Measurements from ENCODE around the gene RNF13. TPM values are rescaled to one million over a fixed set of nuclear protein-coding genes. Genes with fewer than 3 reads are reported as not detected.

Gene RNF13
- total and polyA plus RNA-seq, 2 donors (not counting 1 experiment from before 2014, with no cell fraction given), result 38.0 to 86.5 TPM

DNA sequence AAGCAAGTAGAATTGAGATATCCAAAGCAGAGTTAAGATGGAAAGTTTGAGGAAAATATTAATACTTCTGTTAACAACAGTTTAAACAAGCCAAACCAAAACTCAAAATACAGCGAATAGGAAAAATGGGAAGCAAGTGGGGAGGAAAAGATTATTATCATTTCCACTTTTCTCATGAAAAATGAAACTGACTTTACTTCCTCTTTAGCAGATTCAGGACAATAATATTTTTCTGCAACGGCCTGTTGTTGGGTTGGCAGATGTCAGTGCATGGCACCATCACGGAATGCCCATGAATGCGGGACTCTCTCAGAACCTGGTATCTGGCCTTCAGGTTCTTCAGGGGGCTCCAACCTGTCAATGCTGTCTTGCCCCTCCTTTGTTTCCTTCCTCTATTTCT is 31.8 kb upstream of the RNF13 start:
- Histone ChIP-seq H3K9ac (ENCODE audit: low read length) (peak overlapping the region; percentile 48), H3K36me3 (replicated peaks in 1 of 2; ENCODE audit: control extremely low read depth in 1 of 2, control insufficient read depth in 1 of 2, extremely low read depth in 1 of 2, insufficient read depth in 2 of 2, low read length in 1 of 2) (no peaks in the 10 kb centered on the region), H2AFZ (ENCODE audit: insufficient read depth, low read depth, low read length, poor library complexity, severe bottlenecking) (peak overlapping the region; percentile 48), H3K4me3 (ENCODE audit: control extremely low read depth in 1 of 5, extremely low read depth in 1 of 5, insufficient read depth in 1 of 5, low read depth in 2 of 5, low read length in 4 of 5) (peak overlapping the region in 4 of 5 experiments; percentile 2 to 45 (median 30)), H3K4me2 (replicated peaks; ENCODE audit: low read depth, low read length, poor library complexity, severe bottlenecking) (peak overlapping the region; percentile 66), H3K27me3 (replicated peaks in 1 of 4; ENCODE audit: control extremely low read depth in 1 of 4, control insufficient read depth in 3 of 4, insufficient read depth in 4 of 4, low read length in 3 of 4) (no peaks in the 10 kb centered on the region), H3K9me3 (ENCODE audit: control extremely low read depth in 1 of 3, control insufficient read depth in 2 of 3, insufficient read depth in 1 of 3, low read length in 2 of 3) (no peaks in the 10 kb centered on the region), H3K27ac (ENCODE audit: low read length in 2 of 2) (peak overlapping the region; percentile 70 to 79), H4K20me1 (ENCODE audit: control insufficient read depth, insufficient read depth, low read length, poor library complexity, severe bottlenecking) (no peaks in the 10 kb centered on the region), H3K79me2 (ENCODE audit: control insufficient read depth, insufficient read depth, low read length) (no peaks in the 10 kb centered on the region), H3K4me1 (ENCODE audit: control insufficient read depth in 2 of 2, insufficient read depth in 2 of 2, low read length in 2 of 2) (peaks cover 38 to 42% of the 10 kb centered on the region in 2 donors)
- TF ChIP-seq, protein P1, sequence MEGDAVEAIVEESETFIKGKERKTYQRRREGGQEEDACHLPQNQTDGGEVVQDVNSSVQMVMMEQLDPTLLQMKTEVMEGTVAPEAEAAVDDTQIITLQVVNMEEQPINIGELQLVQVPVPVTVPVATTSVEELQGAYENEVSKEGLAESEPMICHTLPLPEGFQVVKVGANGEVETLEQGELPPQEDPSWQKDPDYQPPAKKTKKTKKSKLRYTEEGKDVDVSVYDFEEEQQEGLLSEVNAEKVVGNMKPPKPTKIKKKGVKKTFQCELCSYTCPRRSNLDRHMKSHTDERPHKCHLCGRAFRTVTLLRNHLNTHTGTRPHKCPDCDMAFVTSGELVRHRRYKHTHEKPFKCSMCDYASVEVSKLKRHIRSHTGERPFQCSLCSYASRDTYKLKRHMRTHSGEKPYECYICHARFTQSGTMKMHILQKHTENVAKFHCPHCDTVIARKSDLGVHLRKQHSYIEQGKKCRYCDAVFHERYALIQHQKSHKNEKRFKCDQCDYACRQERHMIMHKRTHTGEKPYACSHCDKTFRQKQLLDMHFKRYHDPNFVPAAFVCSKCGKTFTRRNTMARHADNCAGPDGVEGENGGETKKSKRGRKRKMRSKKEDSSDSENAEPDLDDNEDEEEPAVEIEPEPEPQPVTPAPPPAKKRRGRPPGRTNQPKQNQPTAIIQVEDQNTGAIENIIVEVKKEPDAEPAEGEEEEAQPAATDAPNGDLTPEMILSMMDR (IDR thresholded peaks at IDR 0.05), result no peak
- TF ChIP-seq EZH2 (IDR thresholded peaks at IDR 0.05; ENCODE audit: borderline replicate concordance, insufficient read depth, low read depth, low read length, poor library complexity, severe bottlenecking), result no peak
- no peaks in the 10 kb centered on the region for H3K9me3 Mint-ChIP-seq (ENCODE audit: insufficient read depth)
- ATAC-seq (ENCODE audit: low read depth) (peak; percentile 79), DNase-seq (peak; percentile 63)
- H3K4me3 Mint-ChIP-seq, result peak overlapping the region; percentile 72
- intact Hi-C loops (cut with micrococcal nuclease), result no loop called here
- peaks cover 6% of the 10 kb centered on the region for H3K27me3 Mint-ChIP-seq
- WGBS (ENCODE audit: insufficient coverage), result 3% methylated on average over 3 of the region's 4 CpGs
- ChIA-PET CTCF (no interaction called here), POLR2A (no interaction called here)
- H3K27ac Mint-ChIP-seq, result peak overlapping the region; percentile 98
- H3K4me1 Mint-ChIP-seq, result peaks cover 39% of the 10 kb centered on the region

DNA sequence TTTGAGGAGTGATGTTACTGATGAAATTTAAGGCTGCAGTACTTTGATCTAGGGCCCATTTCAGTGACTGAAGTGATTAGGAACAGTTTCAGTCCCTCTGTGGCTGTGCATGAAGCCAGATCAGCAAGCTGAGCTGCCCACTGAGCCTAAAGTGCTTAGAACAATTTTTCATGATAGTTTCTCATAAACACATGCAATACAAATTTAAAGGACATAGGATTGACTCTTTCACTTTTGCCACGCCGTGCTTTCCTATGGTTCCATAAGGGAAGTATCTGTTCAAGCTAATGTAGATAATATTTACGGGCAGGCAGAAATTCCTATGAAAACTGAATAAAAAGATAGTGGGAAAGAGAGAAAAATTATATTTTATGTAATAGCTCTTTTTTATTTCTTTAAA is 31.3 kb upstream of the RNF13 start:
- no peak for DNase-seq
- Histone ChIP-seq H3K36me3 (replicated peaks in 1 of 2; ENCODE audit: control extremely low read depth in 1 of 2, control insufficient read depth in 1 of 2, extremely low read depth in 1 of 2, insufficient read depth in 2 of 2, low read length in 1 of 2) (no peaks in the 10 kb centered on the region), H3K9me3 (ENCODE audit: control extremely low read depth in 1 of 3, control insufficient read depth in 2 of 3, insufficient read depth in 1 of 3, low read length in 2 of 3) (no peaks in the 10 kb centered on the region), H2AFZ (ENCODE audit: insufficient read depth, low read depth, low read length, poor library complexity, severe bottlenecking) (peak overlapping the region; percentile 48), H3K27me3 (replicated peaks in 1 of 4; ENCODE audit: control extremely low read depth in 1 of 4, control insufficient read depth in 3 of 4, insufficient read depth in 4 of 4, low read length in 3 of 4) (no peaks in the 10 kb centered on the region), H3K9ac (ENCODE audit: low read length) (peak overlapping the region; percentile 48), H3K4me2 (replicated peaks; ENCODE audit: low read depth, low read length, poor library complexity, severe bottlenecking) (peak overlapping the region; percentile 66), H4K20me1 (ENCODE audit: control insufficient read depth, insufficient read depth, low read length, poor library complexity, severe bottlenecking) (no peaks in the 10 kb centered on the region), H3K4me3 (ENCODE audit: control extremely low read depth in 1 of 5, extremely low read depth in 1 of 5, insufficient read depth in 1 of 5, low read depth in 2 of 5, low read length in 4 of 5) (peak overlapping the region in 1 of 5 experiments; percentile 45), H3K79me2 (ENCODE audit: control insufficient read depth, insufficient read depth, low read length) (no peaks in the 10 kb centered on the region), H3K27ac (ENCODE audit: low read length in 2 of 2) (peak overlapping the region; percentile 70 to 79), H3K4me1 (ENCODE audit: control insufficient read depth in 2 of 2, insufficient read depth in 2 of 2, low read length in 2 of 2) (peaks cover 38 to 42% of the 10 kb centered on the region in 2 donors)
- no CpG with 5 or more reads among the region's 3 CpGs for WGBS (ENCODE audit: insufficient coverage)
- intact Hi-C loops (cut with micrococcal nuclease), result loop anchor here (2.0 kb wide), 1 partner anchor 27 kb away; no protein-coding TSS in a partner anchor
- Mint-ChIP-seq H3K9me3 (ENCODE audit: insufficient read depth) (no peaks in the 10 kb centered on the region), H3K27me3 (peaks cover 6% of the 10 kb centered on the region), H3K4me3 (peak overlapping the region; percentile 72), H3K4me1 (peaks cover 39% of the 10 kb centered on the region), H3K27ac (peak overlapping the region; percentile 98)
- TF ChIP-seq EZH2 (IDR thresholded peaks at IDR 0.05; ENCODE audit: borderline replicate concordance, insufficient read depth, low read depth, low read length, poor library complexity, severe bottlenecking), result no peak
- TF ChIP-seq, protein P1 (IDR thresholded peaks at IDR 0.05), result no peak
- no peak for ATAC-seq (ENCODE audit: low read depth)
- ChIA-PET POLR2A (no interaction called here), CTCF (interaction anchor here (0.7 to 2.5 kb wide), 5 partner anchors 11 to 65 kb away, joined by 3 to 22 read pairs (median 9); partner anchors contain the start of gene COMMD2)
